HepG2 (cell line): ENCODE results near the gene TOMM6. TPM values are rescaled to one million over a fixed set of nuclear protein-coding genes. Genes with fewer than 3 reads are reported as not detected.

Source experiments
- ARID5B ChIP-seq: IDR thresholded peaks from 2 replicates; pipeline ENCODE4 v1.4.0; 2020; ENCODE audit warnings: mild to moderate bottlenecking, missing genetic modification reagents
- ARNT2 ChIP-seq: sonication (generic); formaldehyde crosslinking; IDR thresholded peaks from 2 replicates; pipeline ENCODE4 v1.8.0; 2022; ENCODE audit warnings: mild to moderate bottlenecking, low read depth, missing genetic modification reagents, moderate library complexity
- FOXA3 ChIP-seq: IDR thresholded peaks from 2 replicates; pipeline ENCODE4 v1.6.1; 2016; ENCODE audit warnings: missing genetic modification reagents, missing compliant biosample characterization
- MAX ChIP-seq: IDR thresholded peaks from 2 replicates; pipeline ENCODE4 v1.6.1; 2012; ENCODE audit warnings: inconsistent platforms
- NAIF1 ChIP-seq: sonication (generic); formaldehyde crosslinking; IDR thresholded peaks from 2 replicates; pipeline ENCODE4 v1.5.0; 2020; ENCODE audit warnings: mild to moderate bottlenecking, missing genetic modification reagents, borderline replicate concordance
- NFIC ChIP-seq: IDR thresholded peaks from 2 replicates; pipeline ENCODE4 v1.6.1; 2012; ENCODE audit warnings: mild to moderate bottlenecking, low read length, inconsistent platforms
- NFKB2 ChIP-seq: sonication (generic); formaldehyde crosslinking; IDR thresholded peaks from 2 replicates; pipeline ENCODE4 v1.4.0; 2020; ENCODE audit warnings: missing genetic modification reagents, borderline replicate concordance
- ZNF180 ChIP-seq: sonication (generic); formaldehyde crosslinking; IDR thresholded peaks from 2 replicates; pipeline ENCODE4 v1.4.0; 2020; ENCODE audit warnings: low read depth, missing genetic modification reagents, borderline replicate concordance
- ZNF382 ChIP-seq: sonication (generic); formaldehyde crosslinking; IDR thresholded peaks from 2 replicates; pipeline ENCODE4 v1.5.0; 2020; ENCODE audit warnings: missing genetic modification reagents, mild to moderate bottlenecking, borderline replicate concordance
- ZNF616 ChIP-seq: sonication (generic); formaldehyde crosslinking; IDR thresholded peaks from 2 replicates; pipeline ENCODE4 v1.5.0; 2020; ENCODE audit warnings: low read depth, mild to moderate bottlenecking, missing genetic modification reagents
- ZNF619 ChIP-seq: sonication (generic); formaldehyde crosslinking; IDR thresholded peaks from 2 replicates; pipeline ENCODE4 v1.4.0; 2020; ENCODE audit warnings: mild to moderate bottlenecking, missing genetic modification reagents
- ZNF737 ChIP-seq: sonication (generic); formaldehyde crosslinking; IDR thresholded peaks from 2 replicates; pipeline ENCODE4 v1.5.0; 2020; ENCODE audit warnings: missing genetic modification reagents, mild to moderate bottlenecking, borderline replicate concordance
- ZNF788 ChIP-seq: sonication (generic); formaldehyde crosslinking; IDR thresholded peaks from 2 replicates; pipeline ENCODE4 v1.5.0; 2020; ENCODE audit warnings: mild to moderate bottlenecking, missing genetic modification reagents, borderline replicate concordance
- ZNF850 ChIP-seq: sonication (generic); formaldehyde crosslinking; conservative IDR thresholded peaks from 2 replicates; pipeline ENCODE4 v1.9.0; 2021; ENCODE audit warnings: mild to moderate bottlenecking, missing genetic modification reagents
- polyA plus RNA-seq, 8 experiments: library from polyadenylated mRNA; depleted of rRNA in 3 of 8; stranded (reverse) in 7 of 8; unstranded in 1 of 8; fragments of >200 nt; fragmentation: Illumina TruSeq in 4 of 8; extraction: Trizol in 4 of 8; gene quantifications; 2 replicates each; pipeline versions ENCODE4 v1.2.1 to v1.2.3, GENCODE V29; 2011 to 2016; ENCODE audit warnings: low read depth in 4 of 8, missing spikeins in 1 of 8, mixed read lengths in 1 of 8; ENCODE audit not compliant: insufficient read depth in 1 of 8
- total RNA-seq, 5 experiments: library from RNA; depleted of rRNA; stranded (reverse); fragments of >200 nt; fragmentation: Illumina TruSeq; extraction: Trizol; gene quantifications; 2 replicates each; pipeline ENCODE4 v1.2.3, GENCODE V29; 2016; ENCODE audit warnings: low read depth in 1 of 5
- TF ChIP-seq, protein P1 (sequence below): sonication (generic); formaldehyde crosslinking; IDR thresholded peaks from 2 replicates; pipeline ENCODE4 v1.5.0; 2020; ENCODE audit warnings: mild to moderate bottlenecking, missing genetic modification reagents, moderate library complexity

The TOMM6 gene
- total and polyA plus RNA-seq, 2 of the 13 experiments (the other 11 are each of a cell fraction or from before 2014, with no cell fraction given) = 320 to 321 TPM

DNA sequence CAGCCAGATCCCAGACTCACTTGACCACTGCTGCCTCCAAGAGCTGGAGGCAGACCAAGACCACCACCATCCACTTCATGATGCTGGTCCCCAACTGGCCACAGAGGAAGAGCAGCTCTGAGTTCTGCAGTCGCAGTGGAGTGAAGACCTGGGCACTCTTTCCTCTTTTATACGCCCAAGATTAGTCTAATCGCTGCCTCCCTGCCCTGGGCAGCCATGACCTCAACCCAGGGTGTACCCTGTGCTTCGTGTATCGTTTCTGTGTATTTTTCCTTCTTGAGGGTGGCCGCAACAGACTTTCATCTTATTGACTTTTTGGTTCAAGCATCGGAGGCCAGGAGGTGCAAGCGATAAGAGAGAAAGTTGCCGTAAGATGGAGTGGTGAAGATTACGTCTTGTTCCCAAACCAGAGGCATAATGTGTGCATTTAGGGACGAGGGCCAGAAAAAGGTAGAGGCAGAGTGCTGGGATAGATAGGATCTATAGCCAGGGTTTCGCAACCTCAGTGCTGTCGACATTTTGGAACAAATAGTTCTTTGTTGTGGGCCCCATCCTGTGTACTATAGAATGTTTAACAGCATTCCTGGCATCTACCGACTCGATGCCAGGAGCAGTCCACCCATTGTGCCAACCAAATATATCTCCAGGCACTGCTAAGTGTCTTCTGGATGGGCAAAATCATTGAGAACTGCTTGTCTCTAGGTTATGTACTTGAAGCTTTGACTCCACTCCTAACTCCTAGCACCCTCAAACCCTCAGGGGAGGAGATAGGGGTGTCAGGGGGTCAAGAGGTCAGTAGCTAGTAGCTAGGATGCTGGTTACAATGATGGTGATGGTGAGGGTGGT, 40.0 kb upstream of the TOMM6 start, which contains the start of gene PGC (continued):
- TF ChIP-seq NAIF1 (CRISPR knock-in tag) (peak; percentile 90; the same call in 1 of the 2 replicates), ZNF616 (CRISPR knock-in tag) (no peak), ARNT2 (CRISPR knock-in tag) (peak; percentile 77; the same call in 1 of the 2 replicates), ZNF382 (CRISPR knock-in tag) (no peak), NFKB2 (peak; percentile 31; the same call in 1 of the 2 replicates), MAX (peak; percentile 54; the same call in 1 of the 2 replicates), ARID5B (CRISPR knock-in tag) (peak; percentile 93), ZNF850 (no peak), ZNF619 (CRISPR knock-in tag) (no peak; the same call in 1 of the 2 replicates), ZNF737 (CRISPR knock-in tag) (no peak; the same call in 1 of the 2 replicates), NFIC (peak; percentile 88; the same call in 1 of the 2 replicates), ZNF180 (CRISPR knock-in tag) (no peak), ZNF788 (CRISPR knock-in tag) (peak; percentile 94), FOXA3 (peak; percentile 93)
- TF ChIP-seq, protein P1, sequence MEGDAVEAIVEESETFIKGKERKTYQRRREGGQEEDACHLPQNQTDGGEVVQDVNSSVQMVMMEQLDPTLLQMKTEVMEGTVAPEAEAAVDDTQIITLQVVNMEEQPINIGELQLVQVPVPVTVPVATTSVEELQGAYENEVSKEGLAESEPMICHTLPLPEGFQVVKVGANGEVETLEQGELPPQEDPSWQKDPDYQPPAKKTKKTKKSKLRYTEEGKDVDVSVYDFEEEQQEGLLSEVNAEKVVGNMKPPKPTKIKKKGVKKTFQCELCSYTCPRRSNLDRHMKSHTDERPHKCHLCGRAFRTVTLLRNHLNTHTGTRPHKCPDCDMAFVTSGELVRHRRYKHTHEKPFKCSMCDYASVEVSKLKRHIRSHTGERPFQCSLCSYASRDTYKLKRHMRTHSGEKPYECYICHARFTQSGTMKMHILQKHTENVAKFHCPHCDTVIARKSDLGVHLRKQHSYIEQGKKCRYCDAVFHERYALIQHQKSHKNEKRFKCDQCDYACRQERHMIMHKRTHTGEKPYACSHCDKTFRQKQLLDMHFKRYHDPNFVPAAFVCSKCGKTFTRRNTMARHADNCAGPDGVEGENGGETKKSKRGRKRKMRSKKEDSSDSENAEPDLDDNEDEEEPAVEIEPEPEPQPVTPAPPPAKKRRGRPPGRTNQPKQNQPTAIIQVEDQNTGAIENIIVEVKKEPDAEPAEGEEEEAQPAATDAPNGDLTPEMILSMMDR = peak; percentile 16; the same call in 1 of the 2 replicates
